Stimulated activated CD8-positive, alpha-beta memory T cell treated with anti-CD3 and anti-CD28 coated beads, Interleukin-4, amount 100 ng/mL, for 4 hours (primary cell): Measurements from ENCODE around the gene TRIM44.
"Not testable (repeated sequence)": the region's sequence is repeated elsewhere in the genome, so short reads cannot be mapped to it uniquely, and the experiment has no call there.

Experiments
- DNase-seq, 2 donors: peaks; one replicate each; pipeline ENCODE4 v3.0.0-alpha.2; 2020; ENCODE audit warnings: low read depth in 2 of 2, low spot score in 1 of 2

TRIM44 gene

GRCh38 chr11:35750981-35751663 is 88.5 kb downstream of the TRIM44 start:
- DNase-seq = no peak

- no peak for DNase-seq
These were observed 89.1 kb downstream of the TRIM44 start for GRCh38 chr11:35751664-35752061.

- DNase-seq = no peak
These were observed 89.5 kb downstream of the TRIM44 start for GRCh38 chr11:35752115-35752514.

DNA sequence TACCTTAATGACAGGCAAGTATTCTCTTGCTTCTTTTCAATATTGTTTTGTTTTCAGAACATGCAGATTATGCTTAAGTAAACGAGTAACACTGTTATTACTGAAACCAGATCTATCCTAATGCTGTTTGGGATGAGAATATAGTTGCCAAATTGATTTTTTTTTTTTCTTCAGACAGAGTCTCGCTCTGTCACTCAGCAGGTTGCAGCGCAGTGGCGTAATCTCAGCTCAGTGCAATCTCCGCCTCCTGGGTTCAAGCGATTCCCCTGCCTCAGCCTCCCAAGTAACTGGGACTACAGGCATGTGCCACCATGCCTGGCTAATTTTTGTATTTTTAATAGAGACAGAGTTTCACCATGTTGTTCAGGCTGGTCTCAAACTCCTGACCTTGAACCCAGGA is 91.0 kb downstream of the TRIM44 start:
- DNase-seq = not testable (repeated sequence)

DNA sequence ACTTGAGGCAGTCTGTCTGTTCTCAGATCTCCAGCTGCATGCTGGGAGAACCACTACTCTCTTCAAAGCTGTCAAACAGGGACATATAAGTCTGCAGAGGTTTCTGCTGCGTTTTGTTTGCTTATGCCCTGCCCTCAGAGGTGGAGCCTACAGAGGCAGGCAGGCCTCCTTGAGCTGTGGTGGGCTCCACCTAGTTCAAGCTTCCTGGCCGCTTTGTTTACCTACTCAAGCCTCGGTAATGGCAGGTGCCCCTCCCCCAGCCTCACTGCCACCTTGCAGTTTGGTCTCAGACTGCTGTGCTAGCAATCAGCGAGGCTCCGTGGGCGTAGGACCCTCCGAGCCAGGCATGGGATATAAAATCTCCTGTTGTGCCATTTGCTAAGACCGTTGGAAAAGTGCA is 97.4 kb downstream of the TRIM44 start:
- DNase-seq = not testable (repeated sequence)

DNA sequence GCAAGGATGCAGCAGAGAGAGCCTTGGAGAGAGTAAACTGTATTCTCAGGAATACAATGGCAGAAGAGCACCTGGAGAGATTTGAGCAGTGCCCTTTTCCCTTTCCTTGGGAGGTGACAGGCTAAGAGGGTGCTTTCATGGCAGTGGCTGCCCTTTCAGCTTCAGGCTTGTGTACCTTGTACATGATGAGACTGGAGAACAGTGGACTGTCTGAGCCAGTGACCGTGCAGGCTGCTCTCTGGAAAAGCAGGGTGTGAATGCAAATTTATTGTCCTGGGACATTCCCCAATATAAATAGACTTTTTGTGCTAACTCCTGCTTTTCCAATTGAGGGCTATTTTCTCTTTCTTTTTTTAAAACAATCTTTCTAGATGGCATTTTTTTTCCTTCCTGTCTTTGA is 99.3 kb downstream of the TRIM44 start:
- DNase-seq = no peak

- DNase-seq = no peak
These were observed 100.7 kb downstream of the TRIM44 start for GRCh38 chr11:35763301-35763700.

GRCh38 chr11:35763765-35764164 is 101.2 kb downstream of the TRIM44 start:
- DNase-seq = no peak

DNA sequence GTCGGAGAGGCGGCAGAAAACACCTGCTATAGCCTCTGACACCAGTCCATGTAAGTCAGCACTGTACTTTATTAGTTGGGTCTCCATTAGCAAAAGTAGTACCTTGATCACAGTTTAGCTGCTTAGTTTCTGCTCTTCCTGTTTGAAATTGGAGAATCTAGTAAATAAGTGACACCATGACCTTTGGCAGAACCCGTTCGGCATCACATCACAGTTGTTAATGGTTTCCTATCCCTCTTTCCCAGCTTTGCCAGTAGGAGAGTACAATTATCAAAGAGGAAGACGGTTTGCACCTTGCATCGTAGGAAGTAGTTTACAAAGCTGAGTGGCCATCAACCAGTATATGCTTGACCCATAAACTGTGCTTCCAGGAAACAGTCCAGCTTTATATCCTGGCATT is 101.8 kb downstream of the TRIM44 start:
- DNase-seq = no peak

- no peak for DNase-seq
These were observed 102.6 kb downstream of the TRIM44 start for GRCh38 chr11:35765211-35765610.

DNA sequence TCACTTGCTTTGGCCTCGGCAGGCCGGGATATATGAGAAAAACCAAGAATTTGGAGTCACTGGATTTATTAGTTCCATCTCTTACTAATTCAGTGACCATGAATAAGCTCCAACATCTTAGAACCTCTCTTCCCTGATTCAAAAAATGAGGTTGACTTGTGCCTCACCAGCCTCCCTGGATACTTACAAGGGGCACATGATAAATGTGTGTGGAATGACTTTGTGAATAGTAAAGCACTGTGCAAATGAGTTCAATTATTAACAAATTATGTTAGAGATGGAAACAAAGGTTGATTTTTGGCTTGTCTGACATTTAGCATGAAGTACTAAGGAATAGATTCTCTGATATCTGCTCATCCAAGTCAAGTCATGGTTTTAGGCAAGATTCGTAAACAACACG is 104.1 kb downstream of the TRIM44 start:
- DNase-seq = no peak

DNA sequence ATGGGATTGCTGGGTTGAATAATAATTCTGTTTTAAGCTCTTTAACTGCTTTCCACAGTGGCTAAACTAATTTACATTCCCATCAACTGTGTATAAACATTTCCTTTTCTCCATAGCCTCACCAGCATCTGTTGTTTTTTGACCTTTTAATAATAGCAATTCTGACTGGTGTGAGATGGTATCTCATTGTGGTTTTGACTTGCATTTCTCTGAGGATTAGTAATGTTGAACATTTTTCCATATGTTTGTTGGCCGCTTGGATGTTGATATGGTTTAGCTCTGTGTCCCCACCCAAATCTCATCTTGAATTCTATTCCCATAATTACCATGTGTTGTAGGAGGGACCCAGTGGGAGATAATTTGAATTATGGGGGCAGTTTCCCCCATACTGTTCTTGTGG is 107.8 kb downstream of the TRIM44 start:
- DNase-seq = not testable (repeated sequence)

DNA sequence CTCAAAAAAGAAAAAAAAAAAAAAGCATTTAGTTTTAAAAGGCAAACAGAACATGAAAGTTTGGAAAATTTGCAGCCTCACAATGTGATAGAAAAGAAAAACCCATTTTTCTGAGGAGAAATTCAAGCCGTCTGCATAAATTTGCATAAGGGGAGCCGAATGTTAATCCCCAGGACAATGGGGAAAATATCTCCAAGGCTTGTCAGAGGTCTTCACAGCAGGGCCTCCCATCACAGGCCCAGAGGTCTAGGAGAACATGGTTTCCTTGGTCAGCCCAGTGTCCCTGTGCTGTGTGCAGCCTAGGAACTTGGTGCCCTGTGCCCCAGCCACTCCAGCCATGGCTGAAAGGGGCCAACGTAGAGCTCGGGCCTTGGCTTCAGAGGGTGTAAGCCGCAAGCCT is 109.1 kb downstream of the TRIM44 start:
- no peak for DNase-seq

- not testable (repeated sequence) for DNase-seq
These were observed 114.7 kb downstream of the TRIM44 start for GRCh38 chr11:35777241-35777640.

DNA sequence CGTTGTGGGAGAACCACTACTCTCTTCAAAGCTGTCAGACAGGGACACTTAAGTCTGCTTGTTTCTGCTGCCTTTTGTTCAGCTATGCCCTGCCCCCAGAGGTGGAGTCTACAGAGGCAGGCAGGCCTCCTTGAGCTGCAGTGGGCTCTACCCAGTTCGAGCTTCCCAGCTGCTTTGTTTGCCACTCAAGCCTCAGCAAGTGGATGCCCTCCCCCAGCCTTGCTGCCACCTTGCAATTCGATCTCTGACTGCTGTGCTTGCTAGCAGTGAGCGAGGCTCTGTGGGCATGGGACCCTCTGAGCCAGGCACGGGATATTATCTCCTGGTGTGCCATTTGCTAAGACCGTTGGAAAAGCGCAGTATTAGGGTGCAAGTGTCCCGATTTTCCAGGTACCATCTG is 116.4 kb downstream of the TRIM44 start:
- not testable (repeated sequence) for DNase-seq

DNA sequence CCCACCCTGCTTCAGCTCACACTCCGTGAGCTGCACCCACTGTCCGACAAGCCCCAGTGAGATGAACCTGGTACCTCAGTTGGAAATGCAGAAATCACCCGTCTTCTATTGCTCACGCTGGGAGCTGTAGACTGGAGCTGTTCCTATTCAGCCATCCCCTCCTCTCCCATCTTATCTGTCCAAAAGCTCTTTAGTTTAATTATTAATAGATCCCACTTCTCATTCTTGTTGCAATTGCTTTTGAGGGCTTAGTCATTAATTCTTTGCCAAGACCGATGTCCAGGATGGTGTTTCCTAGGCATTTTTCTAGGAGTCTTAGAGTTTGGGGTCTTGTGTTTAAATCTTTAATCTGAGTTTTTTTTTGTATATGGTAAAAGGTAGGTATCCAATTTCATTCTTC is 116.8 kb downstream of the TRIM44 start:
- DNase-seq = no peak

GRCh38 chr11:35780951-35781860 is 118.6 kb downstream of the TRIM44 start:
- DNase-seq = no peak

DNA sequence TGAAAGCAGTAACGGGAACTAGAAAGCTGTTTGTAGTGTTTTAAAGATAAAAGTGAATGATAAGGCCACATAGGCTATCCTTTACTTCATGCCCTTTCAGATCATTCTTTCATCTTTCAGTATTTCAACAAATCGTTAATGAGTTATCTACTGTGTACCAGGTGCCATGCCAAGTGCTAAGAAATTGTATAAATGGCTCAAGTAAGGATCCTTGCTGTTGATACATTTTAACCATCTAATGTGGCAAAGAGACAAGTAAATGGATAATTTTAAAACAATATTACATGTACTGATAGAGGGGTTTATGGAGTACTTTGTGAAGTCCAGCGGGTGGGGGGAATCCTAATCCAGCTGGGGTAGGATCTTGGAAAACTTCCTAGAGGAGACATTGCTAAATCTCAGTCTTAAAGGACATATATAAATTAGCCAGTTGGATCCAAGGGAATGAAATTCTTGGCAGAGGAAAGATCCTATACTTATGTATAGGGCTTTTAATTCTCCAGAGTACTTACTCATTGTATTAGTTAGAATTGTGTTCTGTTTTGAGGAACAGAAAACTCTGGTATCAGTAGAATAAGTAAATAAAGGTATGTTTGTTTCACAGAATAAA is 119.4 kb downstream of the TRIM44 start:
- DNase-seq = no peak

- no peak for DNase-seq
These were observed 121.2 kb downstream of the TRIM44 start for GRCh38 chr11:35783809-35784208.

DNA sequence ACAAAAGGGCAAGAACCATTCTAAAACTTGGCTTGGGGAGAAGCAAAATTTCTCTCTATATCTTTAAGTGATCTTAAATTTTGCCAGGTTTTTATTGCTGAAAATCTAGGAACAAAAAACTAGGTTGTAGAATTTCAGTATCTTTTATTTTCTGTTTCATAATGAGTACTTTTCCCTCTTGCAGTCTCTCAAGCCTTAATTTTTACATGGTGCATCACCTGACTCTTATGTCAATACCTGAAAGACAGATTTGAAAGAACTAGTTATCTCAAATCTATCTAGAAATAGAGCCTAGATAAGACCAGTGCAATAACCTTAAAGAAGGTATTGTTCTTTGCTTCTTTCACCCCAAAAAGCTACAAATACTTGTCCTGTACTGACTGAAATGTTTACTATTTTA is 122.1 kb downstream of the TRIM44 start:
- no peak for DNase-seq

DNA sequence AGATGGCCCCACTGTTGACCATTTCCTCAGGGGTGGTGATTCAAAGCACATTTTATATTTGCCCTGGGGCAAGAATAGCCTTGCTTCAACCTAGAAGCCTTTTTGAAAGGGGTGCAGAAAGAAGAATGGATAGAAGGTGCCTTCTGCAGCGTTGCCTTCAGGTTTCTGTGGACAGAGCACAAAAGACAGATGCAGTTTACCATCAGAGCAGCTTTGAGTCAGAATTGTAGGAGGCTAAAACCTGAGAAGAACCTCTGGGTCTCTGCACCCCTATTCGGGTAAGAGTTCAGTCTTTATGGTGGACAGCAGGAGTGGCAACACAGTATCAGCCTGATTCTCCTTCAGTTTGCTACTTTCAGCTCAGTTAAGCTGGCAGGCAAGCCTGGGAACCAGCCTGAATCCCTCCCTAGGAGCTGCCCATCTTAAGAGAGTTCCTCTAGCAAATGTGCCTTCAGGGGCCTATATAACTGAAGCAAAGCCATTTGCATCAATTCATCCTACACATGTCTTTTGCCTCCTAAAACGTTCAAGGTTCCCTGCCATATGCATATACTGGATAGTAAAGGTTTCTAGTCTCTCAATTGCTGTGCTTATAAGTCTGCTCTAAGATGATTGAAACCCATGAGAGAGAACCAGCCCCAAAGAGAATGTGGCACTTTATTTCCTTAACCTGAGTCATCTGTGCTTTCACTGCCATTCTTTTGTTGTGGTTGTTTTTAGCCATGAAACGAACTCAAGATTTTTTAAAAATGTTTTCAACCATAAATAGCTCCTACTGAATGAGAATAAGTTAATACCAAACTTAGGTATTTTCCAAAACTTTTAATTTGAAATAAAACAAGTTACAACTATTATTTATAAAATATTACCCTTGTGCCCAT is 123.0 kb downstream of the TRIM44 start:
- DNase-seq = no peak
